ENCODE results near the gene CNTNAP2. TPM values are rescaled to one million over a fixed set of nuclear protein-coding genes. Genes with fewer than 3 reads are reported as not detected.

CNTNAP2 gene
- total and polyA plus RNA-seq, 8 donors, result 0.19 to 18.2 (median 0.56) TPM

- TF ChIP-seq EP300 (IDR thresholded peaks at IDR 0.05), result no peak
- TF ChIP-seq POLR2AphosphoS5 (IDR thresholded peaks at IDR 0.05), result no peak
- TF ChIP-seq CTCF (IDR thresholded peaks at IDR 0.05), result no peak
- TF ChIP-seq POLR2A (IDR thresholded peaks at IDR 0.05), result no peak
- Histone ChIP-seq H3K4me3 (no peak overlapping the region), H3K9me3 (no peaks in the 10 kb centered on the region), H3K36me3 (no peaks in the 10 kb centered on the region), H3K4me1 (no peaks in the 10 kb centered on the region), H3K27ac (no peak overlapping the region), H3K27me3 (no peaks in the 10 kb centered on the region)
- intact Hi-C loops (cut with DNase I; ENCODE audit: low total_unique reads), result no loop called here
- DNase-seq, result no peak
- WGBS, 5 donors, result 69 to 83% (median 71%) methylated on average over 1 of the region's 1 CpG
Observed at GRCh38 chr7:147276106-147276505, 1159.5 kb downstream of the CNTNAP2 start.

GRCh38 chr7:147276783-147277370 lies 1160.3 kb downstream of the CNTNAP2 start:
- 63 to 78% (median 74%) methylated on average over 6 of the region's 6 CpGs for WGBS, 5 donors
- no peak for DNase-seq
- Histone ChIP-seq H3K9me3 (no peaks in the 10 kb centered on the region), H3K4me3 (no peak overlapping the region), H3K36me3 (no peaks in the 10 kb centered on the region), H3K4me1 (no peaks in the 10 kb centered on the region), H3K27ac (no peak overlapping the region), H3K27me3 (no peaks in the 10 kb centered on the region)
- intact Hi-C loops (cut with DNase I; ENCODE audit: low total_unique reads), result no loop called here
- TF ChIP-seq EP300 (IDR thresholded peaks at IDR 0.05), result no peak
- TF ChIP-seq CTCF (IDR thresholded peaks at IDR 0.05), result no peak
- TF ChIP-seq POLR2AphosphoS5 (IDR thresholded peaks at IDR 0.05), result no peak
- no peak for TF ChIP-seq POLR2A (IDR thresholded peaks at IDR 0.05)

- no peak for TF ChIP-seq POLR2AphosphoS5 (IDR thresholded peaks at IDR 0.05)
- TF ChIP-seq POLR2A (IDR thresholded peaks at IDR 0.05), result no peak
- no peak for TF ChIP-seq EP300 (IDR thresholded peaks at IDR 0.05)
- no peak for TF ChIP-seq CTCF (IDR thresholded peaks at IDR 0.05)
- intact Hi-C loops (cut with DNase I; ENCODE audit: low total_unique reads), result no loop called here
- Histone ChIP-seq H3K9me3 (no peaks in the 10 kb centered on the region), H3K27me3 (no peaks in the 10 kb centered on the region), H3K27ac (no peak overlapping the region), H3K36me3 (no peaks in the 10 kb centered on the region), H3K4me3 (no peak overlapping the region), H3K4me1 (no peaks in the 10 kb centered on the region)
- 15 to 44% (median 24%) methylated on average over 4 of the region's 4 CpGs for WGBS, 5 donors
- peak in 1 of 2 donors; percentile 15 for DNase-seq
Observed at GRCh38 chr7:147279514-147279913, 1162.9 kb downstream of the CNTNAP2 start.

- no peaks in the 10 kb centered on the region for H3K27me3 ChIP-seq
- no peak overlapping the region for H3K4me3 ChIP-seq
- H3K36me3 ChIP-seq, result no peaks in the 10 kb centered on the region
- TF ChIP-seq EP300 (IDR thresholded peaks at IDR 0.05), result no peak
- TF ChIP-seq CTCF (IDR thresholded peaks at IDR 0.05), result no peak
- TF ChIP-seq POLR2A (IDR thresholded peaks at IDR 0.05), result no peak
- TF ChIP-seq POLR2AphosphoS5 (IDR thresholded peaks at IDR 0.05), result no peak
- no peaks in the 10 kb centered on the region for H3K9me3 ChIP-seq
- no peak overlapping the region for H3K27ac ChIP-seq
- 14 to 36% (median 32%) methylated on average over 2 of the region's 2 CpGs for WGBS, 5 donors
- DNase-seq, result peak in 1 of 2 donors; percentile 10
- intact Hi-C loops (cut with DNase I; ENCODE audit: low total_unique reads), result no loop called here
- no peaks in the 10 kb centered on the region for H3K4me1 ChIP-seq
Observed at GRCh38 chr7:147279964-147280374, 1163.4 kb downstream of the CNTNAP2 start.

Measured in stomach (tissue), 9 donors.